ENCODE results near the gene DAB2. TPM values are rescaled to one million over a fixed set of nuclear protein-coding genes. Genes with fewer than 3 reads are reported as not detected.

Gene DAB2
- total RNA-seq, result 1 to 10 TPM; 2.0 to 2.7 TPM
- 0.68 TPM for polyA plus RNA-seq

GRCh38 chr5:39424736-39425637 is at the start of gene DAB2:
DAB2 (minus strand) TSS chr5:39424980; CDS start chr5:39394320, 30,660 bp downstream.
- ChIA-PET POLR2A (no interaction called here), CTCF (interaction anchor here (0.8 to 1.7 kb wide), 6 partner anchors 9 to 124 kb away, joined by 3 to 7 read pairs (median 4); no protein-coding TSS in a partner anchor)
- peak within 1 kb of the TSS; percentile 45 for H3K4me3 ChIP-seq (ENCODE audit: low read length)
- peaks cover 22% of the 10 kb centered on the region for H3K27me3 ChIP-seq (ENCODE audit: insufficient read depth, low read length, poor library complexity, severe bottlenecking)
- Mint-ChIP-seq H3K36me3 (no peaks in the 10 kb centered on the region), H3K4me3 (peak within 1 kb of the TSS; percentile 75 to 87 (median 81)), H3K4me1 (peaks cover 5 to 17% (median 13%) of the 10 kb centered on the region in 3 donors), H3K9me3 (no peaks in the 10 kb centered on the region), H3K27me3 (peaks cover 38 to 76% of the 10 kb centered on the region in 2 donors), H3K27ac (peak within 1 kb of the TSS in 1 of 8 donors; percentile 17)
- DNase-seq, result peak; percentile 2 to 48 (median 23)
- H3K4me1 ChIP-seq (ENCODE audit: insufficient read depth, low read length), result peaks cover 4% of the 10 kb centered on the region
- H3K9me3 ChIP-seq (ENCODE audit: low read length), result no peaks in the 10 kb centered on the region
- H3K27ac ChIP-seq (ENCODE audit: low read depth, low read length), result no peak within 1 kb of the TSS
- H3K36me3 ChIP-seq (ENCODE audit: insufficient read depth, low read length), result no peaks in the 10 kb centered on the region

GRCh38 chr5:39473156-39473775 is 48.5 kb upstream of the DAB2 start:
- no peaks in the 10 kb centered on the region for H3K9me3 ChIP-seq (ENCODE audit: low read length)
- no peak overlapping the region for H3K27ac Mint-ChIP-seq
- H3K4me3 ChIP-seq (ENCODE audit: low read length), result no peak overlapping the region
- ChIA-PET CTCF (interaction anchor here (0.8 kb wide), 1 partner anchor 9 kb away, joined by 3 read pairs; no protein-coding TSS in a partner anchor), POLR2A (no interaction called here)
- no peak overlapping the region for H3K4me3 Mint-ChIP-seq
- DNase-seq, result no peak
- no peak overlapping the region for H3K27ac ChIP-seq (ENCODE audit: low read depth, low read length)
- H3K27me3 ChIP-seq (ENCODE audit: insufficient read depth, low read length, poor library complexity, severe bottlenecking), result no peaks in the 10 kb centered on the region
- H3K4me1 ChIP-seq (ENCODE audit: insufficient read depth, low read length), result no peaks in the 10 kb centered on the region
- H3K9me3 Mint-ChIP-seq, result no peaks in the 10 kb centered on the region
- H3K36me3 ChIP-seq (ENCODE audit: insufficient read depth, low read length), result no peaks in the 10 kb centered on the region
- no peaks in the 10 kb centered on the region for H3K36me3 Mint-ChIP-seq
- peaks cover 8 to 25% of the 10 kb centered on the region in 2 donors for H3K27me3 Mint-ChIP-seq
- H3K4me1 Mint-ChIP-seq, result no peaks in the 10 kb centered on the region

DNA sequence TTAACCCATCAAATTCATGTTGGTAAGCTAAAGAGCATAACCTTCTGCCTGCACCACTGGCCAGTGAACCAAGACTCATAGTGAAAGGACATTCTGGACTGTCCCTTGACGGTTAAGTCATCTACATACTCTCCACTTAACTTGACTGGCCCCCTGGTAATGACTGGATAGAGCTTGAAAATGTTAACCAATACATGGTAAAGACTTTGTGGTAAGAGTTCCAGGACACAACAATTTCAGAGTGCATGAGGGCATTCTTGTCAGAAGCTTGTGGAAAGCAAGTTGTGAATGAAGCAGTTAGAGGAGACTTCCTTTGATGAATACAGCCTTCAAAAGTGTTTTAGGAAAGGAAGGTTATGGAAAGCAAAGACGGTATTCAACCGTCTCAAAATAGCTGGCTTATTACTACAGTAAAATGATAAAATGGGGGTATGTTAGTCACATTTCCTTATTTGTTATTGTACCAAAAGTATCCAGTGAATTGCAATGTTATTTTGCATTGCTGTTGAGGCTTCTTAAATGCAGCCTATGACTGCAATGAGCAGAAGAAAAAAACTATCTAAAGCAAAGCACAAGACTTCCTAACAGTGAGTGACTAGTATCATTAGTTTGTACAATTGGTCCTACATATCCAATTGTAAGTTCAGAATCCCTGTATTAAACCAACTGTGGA is 47.2 kb upstream of the DAB2 start:
- H3K27ac Mint-ChIP-seq, result no peak overlapping the region
- H3K4me3 ChIP-seq (ENCODE audit: low read length), result no peak overlapping the region
- H3K27ac ChIP-seq (ENCODE audit: low read depth, low read length), result no peak overlapping the region
- no peaks in the 10 kb centered on the region for H3K9me3 Mint-ChIP-seq
- no peaks in the 10 kb centered on the region for H3K4me1 ChIP-seq (ENCODE audit: insufficient read depth, low read length)
- H3K36me3 ChIP-seq (ENCODE audit: insufficient read depth, low read length), result no peaks in the 10 kb centered on the region
- CTCF ChIA-PET, result no interaction called here
- no peaks in the 10 kb centered on the region for H3K36me3 Mint-ChIP-seq
- DNase-seq, result no peak
- no peak overlapping the region for H3K4me3 Mint-ChIP-seq
- no peaks in the 10 kb centered on the region for H3K4me1 Mint-ChIP-seq
- no peaks in the 10 kb centered on the region for H3K9me3 ChIP-seq (ENCODE audit: low read length)
- H3K27me3 ChIP-seq (ENCODE audit: insufficient read depth, low read length, poor library complexity, severe bottlenecking), result no peaks in the 10 kb centered on the region
- POLR2A ChIA-PET, result no interaction called here
- H3K27me3 Mint-ChIP-seq, result peaks cover 8 to 25% of the 10 kb centered on the region in 2 donors

- ChIA-PET CTCF (no interaction called here), POLR2A (no interaction called here)
- Mint-ChIP-seq H3K27ac (no peak overlapping the region), H3K36me3 (no peaks in the 10 kb centered on the region), H3K4me3 (no peak overlapping the region), H3K27me3 (peaks cover 8 to 25% of the 10 kb centered on the region in 2 donors), H3K4me1 (no peaks in the 10 kb centered on the region), H3K9me3 (no peaks in the 10 kb centered on the region)
- H3K4me3 ChIP-seq (ENCODE audit: low read length), result no peak overlapping the region
- DNase-seq, result no peak
- no peaks in the 10 kb centered on the region for H3K4me1 ChIP-seq (ENCODE audit: insufficient read depth, low read length)
- no peak overlapping the region for H3K27ac ChIP-seq (ENCODE audit: low read depth, low read length)
- H3K36me3 ChIP-seq (ENCODE audit: insufficient read depth, low read length), result no peaks in the 10 kb centered on the region
- no peaks in the 10 kb centered on the region for H3K9me3 ChIP-seq (ENCODE audit: low read length)
- H3K27me3 ChIP-seq (ENCODE audit: insufficient read depth, low read length, poor library complexity, severe bottlenecking), result no peaks in the 10 kb centered on the region
Measured at GRCh38 chr5:39470811-39471210, 46.0 kb upstream of the DAB2 start.

GRCh38 chr5:39469777-39470415 is 45.1 kb upstream of the DAB2 start:
- Mint-ChIP-seq H3K27me3 (peaks cover 4 to 25% of the 10 kb centered on the region in 2 donors), H3K36me3 (no peaks in the 10 kb centered on the region), H3K4me1 (no peaks in the 10 kb centered on the region), H3K9me3 (no peaks in the 10 kb centered on the region), H3K27ac (no peak overlapping the region), H3K4me3 (no peak overlapping the region)
- no peaks in the 10 kb centered on the region for H3K9me3 ChIP-seq (ENCODE audit: low read length)
- H3K27ac ChIP-seq (ENCODE audit: low read depth, low read length), result no peak overlapping the region
- no peaks in the 10 kb centered on the region for H3K4me1 ChIP-seq (ENCODE audit: insufficient read depth, low read length)
- ChIA-PET POLR2A (no interaction called here), CTCF (no interaction called here)
- H3K4me3 ChIP-seq (ENCODE audit: low read length), result no peak overlapping the region
- no peaks in the 10 kb centered on the region for H3K27me3 ChIP-seq (ENCODE audit: insufficient read depth, low read length, poor library complexity, severe bottlenecking)
- no peak for DNase-seq
- no peaks in the 10 kb centered on the region for H3K36me3 ChIP-seq (ENCODE audit: insufficient read depth, low read length)

DNA sequence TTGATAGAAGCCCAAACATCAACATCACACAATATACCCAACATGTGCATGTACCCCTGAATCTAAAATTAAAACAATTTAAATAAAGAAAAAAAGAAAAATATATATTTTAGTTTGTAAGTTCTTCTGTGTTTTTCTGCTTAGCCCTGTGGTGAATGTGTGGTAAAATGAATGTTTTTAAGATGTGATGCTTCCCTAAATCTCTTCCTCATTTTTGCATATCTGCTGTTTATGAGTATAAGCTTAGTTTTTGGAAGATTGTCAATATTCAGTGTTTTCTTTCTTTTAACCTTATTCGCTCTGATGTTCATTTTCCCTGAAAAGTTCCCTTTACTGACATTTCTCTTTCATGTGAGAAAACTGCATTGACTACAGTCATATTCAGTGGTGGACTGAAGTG is 44.4 kb upstream of the DAB2 start:
- no peak overlapping the region for H3K4me3 Mint-ChIP-seq
- DNase-seq, result no peak
- peaks cover 1 to 24% of the 10 kb centered on the region in 2 donors for H3K27me3 Mint-ChIP-seq
- no peaks in the 10 kb centered on the region for H3K27me3 ChIP-seq (ENCODE audit: insufficient read depth, low read length, poor library complexity, severe bottlenecking)
- H3K4me1 Mint-ChIP-seq, result no peaks in the 10 kb centered on the region
- no peaks in the 10 kb centered on the region for H3K4me1 ChIP-seq (ENCODE audit: insufficient read depth, low read length)
- ChIA-PET CTCF (no interaction called here), POLR2A (no interaction called here)
- no peaks in the 10 kb centered on the region for H3K36me3 ChIP-seq (ENCODE audit: insufficient read depth, low read length)
- H3K9me3 ChIP-seq (ENCODE audit: low read length), result no peaks in the 10 kb centered on the region
- H3K36me3 Mint-ChIP-seq, result no peaks in the 10 kb centered on the region
- no peak overlapping the region for H3K27ac Mint-ChIP-seq
- H3K9me3 Mint-ChIP-seq, result no peaks in the 10 kb centered on the region
- H3K27ac ChIP-seq (ENCODE audit: low read depth, low read length), result no peak overlapping the region
- no peak overlapping the region for H3K4me3 ChIP-seq (ENCODE audit: low read length)

GRCh38 chr5:39466846-39467245 is 42.1 kb upstream of the DAB2 start:
- Histone ChIP-seq H3K36me3 (ENCODE audit: insufficient read depth, low read length) (no peaks in the 10 kb centered on the region), H3K4me1 (ENCODE audit: insufficient read depth, low read length) (no peaks in the 10 kb centered on the region), H3K27ac (ENCODE audit: low read depth, low read length) (no peak overlapping the region), H3K9me3 (ENCODE audit: low read length) (no peaks in the 10 kb centered on the region), H3K27me3 (ENCODE audit: insufficient read depth, low read length, poor library complexity, severe bottlenecking) (no peaks in the 10 kb centered on the region), H3K4me3 (ENCODE audit: low read length) (no peak overlapping the region)
- no peak overlapping the region for H3K27ac Mint-ChIP-seq
- H3K36me3 Mint-ChIP-seq, result no peaks in the 10 kb centered on the region
- no peak for DNase-seq
- peaks cover 0 to 25% of the 10 kb centered on the region in 2 donors for H3K27me3 Mint-ChIP-seq
- POLR2A ChIA-PET, result no interaction called here
- H3K4me1 Mint-ChIP-seq, result peaks cover 0 to 2% (median 0%) of the 10 kb centered on the region in 3 donors
- no peaks in the 10 kb centered on the region for H3K9me3 Mint-ChIP-seq
- H3K4me3 Mint-ChIP-seq, result no peak overlapping the region
- CTCF ChIA-PET, result no interaction called here

Measured in CD8-positive, alpha-beta memory T cell (primary cell).